Endothelial cell of hepatic sinusoid (primary cell): ENCODE results near the gene AADACL2.

ENCODE experiments used
- in situ Hi-C: cut with HindIII; loops from 2 replicates; pipeline ENCODE4 v1.10.0; 2017; ENCODE audit warnings: low sequenced_read_pairs

AADACL2 gene

GRCh38 chr3:151733613-151734012 lies at the start of gene AADACL2:
Gene AADACL2, plus strand, starts transcription at chr3:151733927. Its CDS starts 109 bp downstream, at chr3:151734036.
- in situ Hi-C loops: no loop called here

- in situ Hi-C loops: no loop called here
Observed at GRCh38 chr3:151684094-151684493, 49.6 kb upstream of the AADACL2 start.

- in situ Hi-C loops: no loop called here
Observed at GRCh38 chr3:151686257-151686656, 47.5 kb upstream of the AADACL2 start.

- in situ Hi-C loops: no loop called here
Observed at GRCh38 chr3:151687076-151687475, 46.7 kb upstream of the AADACL2 start.

GRCh38 chr3:151688571-151688970 lies 45.2 kb upstream of the AADACL2 start:
- in situ Hi-C loops: no loop called here

- in situ Hi-C loops: no loop called here
Observed at GRCh38 chr3:151690645-151691044, 43.1 kb upstream of the AADACL2 start.

- in situ Hi-C loops: no loop called here
Observed at GRCh38 chr3:151697496-151697895, 36.2 kb upstream of the AADACL2 start.

GRCh38 chr3:151707216-151707615 lies 26.5 kb upstream of the AADACL2 start:
- in situ Hi-C loops: no loop called here

- in situ Hi-C loops: no loop called here
Observed at GRCh38 chr3:151708868-151709267, 24.9 kb upstream of the AADACL2 start.

GRCh38 chr3:151709847-151710246 lies 23.9 kb upstream of the AADACL2 start:
- in situ Hi-C loops: no loop called here

GRCh38 chr3:151721294-151721693 lies 12.4 kb upstream of the AADACL2 start:
- in situ Hi-C loops: no loop called here

GRCh38 chr3:151722856-151723255 lies 10.9 kb upstream of the AADACL2 start:
- in situ Hi-C loops: no loop called here

GRCh38 chr3:151724576-151725562 lies 8.9 kb upstream of the AADACL2 start:
- in situ Hi-C loops: no loop called here

GRCh38 chr3:151726016-151726415 lies 7.7 kb upstream of the AADACL2 start:
- in situ Hi-C loops: no loop called here

- in situ Hi-C loops: no loop called here
Observed at GRCh38 chr3:151732861-151733260, 866 bp upstream of the AADACL2 start.

GRCh38 chr3:151740581-151740980 lies 6.9 kb downstream of the AADACL2 start:
- in situ Hi-C loops: no loop called here

- in situ Hi-C loops: no loop called here
Observed at GRCh38 chr3:151743855-151744254, 10.1 kb downstream of the AADACL2 start.

GRCh38 chr3:151750181-151750580 lies 16.5 kb downstream of the AADACL2 start:
- in situ Hi-C loops: no loop called here

GRCh38 chr3:151750678-151751077 lies 17.0 kb downstream of the AADACL2 start:
- in situ Hi-C loops: no loop called here

- in situ Hi-C loops: no loop called here
Observed at GRCh38 chr3:151751161-151751560, 17.4 kb downstream of the AADACL2 start.

- in situ Hi-C loops: no loop called here
Observed at GRCh38 chr3:151753846-151754245, 20.1 kb downstream of the AADACL2 start.

GRCh38 chr3:151761581-151761980 lies 27.9 kb downstream of the AADACL2 start:
- in situ Hi-C loops: no loop called here
